ENCODE results near the gene ZNF174.

ZNF174 gene

DNA sequence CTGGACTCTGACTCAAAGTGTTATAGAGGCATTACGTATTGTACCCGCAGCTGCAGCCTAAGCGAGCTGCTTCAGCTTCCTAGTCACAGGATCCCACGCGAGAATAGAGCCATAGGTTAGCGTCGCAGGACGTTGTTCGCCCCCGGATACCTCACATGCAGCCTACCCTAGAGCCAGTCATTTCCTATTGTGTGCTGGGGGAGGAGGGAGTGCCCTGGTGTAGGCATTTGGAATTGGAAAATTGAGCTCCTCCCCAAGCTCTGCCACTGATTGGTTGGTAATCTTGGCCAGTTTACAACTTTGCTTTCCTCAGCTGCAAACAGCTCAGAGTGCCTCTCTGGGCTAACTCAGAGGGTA is 43.0 kb downstream of the ZNF174 start:
- DNase-seq = no peak

DNA sequence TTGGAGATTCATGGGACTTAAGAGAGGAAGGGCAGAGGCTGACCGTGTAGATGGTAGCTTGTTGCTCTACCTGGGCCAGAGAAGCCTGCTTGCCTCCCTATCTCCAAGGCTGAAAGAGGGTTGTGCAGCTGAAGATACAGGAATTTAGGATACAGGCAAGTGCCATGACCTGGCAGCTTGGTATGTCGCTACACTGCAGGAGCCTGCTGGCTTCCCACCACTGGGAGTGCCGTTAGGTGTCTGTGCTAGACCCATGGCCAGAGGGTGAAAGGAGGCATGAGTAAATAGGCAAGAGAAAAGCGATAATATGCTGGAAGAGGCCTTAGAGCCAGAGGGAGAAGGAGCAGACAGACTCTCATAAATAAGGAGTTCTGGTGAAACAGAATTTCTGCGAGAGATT is 53.1 kb downstream of the ZNF174 start:
- DNase-seq = no peak

DNA sequence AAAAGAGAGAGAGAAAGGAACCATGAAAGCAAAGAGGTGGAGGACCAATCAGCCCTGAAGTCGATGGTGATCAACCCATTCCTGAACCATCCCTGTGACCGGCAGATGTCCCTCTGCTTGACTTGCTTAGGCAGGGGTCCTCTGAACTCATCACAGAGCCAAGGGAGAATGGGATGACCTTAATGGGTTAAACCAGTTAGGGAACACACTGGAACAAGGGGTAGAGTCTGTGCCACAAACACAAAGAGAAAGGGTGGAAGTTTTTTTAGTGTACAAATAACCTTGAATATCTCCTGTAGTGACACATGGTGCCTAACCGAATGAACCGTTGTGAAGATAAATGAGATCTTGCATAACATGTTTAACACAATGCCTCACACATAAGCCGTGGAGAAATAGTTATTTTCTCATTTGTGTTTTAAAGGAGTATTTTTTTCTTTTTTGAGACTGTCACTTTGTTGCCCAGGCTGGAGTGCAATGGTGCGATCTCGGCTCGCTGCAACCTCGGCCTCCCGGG is 53.7 kb downstream of the ZNF174 start:
- DNase-seq = no peak

DNA sequence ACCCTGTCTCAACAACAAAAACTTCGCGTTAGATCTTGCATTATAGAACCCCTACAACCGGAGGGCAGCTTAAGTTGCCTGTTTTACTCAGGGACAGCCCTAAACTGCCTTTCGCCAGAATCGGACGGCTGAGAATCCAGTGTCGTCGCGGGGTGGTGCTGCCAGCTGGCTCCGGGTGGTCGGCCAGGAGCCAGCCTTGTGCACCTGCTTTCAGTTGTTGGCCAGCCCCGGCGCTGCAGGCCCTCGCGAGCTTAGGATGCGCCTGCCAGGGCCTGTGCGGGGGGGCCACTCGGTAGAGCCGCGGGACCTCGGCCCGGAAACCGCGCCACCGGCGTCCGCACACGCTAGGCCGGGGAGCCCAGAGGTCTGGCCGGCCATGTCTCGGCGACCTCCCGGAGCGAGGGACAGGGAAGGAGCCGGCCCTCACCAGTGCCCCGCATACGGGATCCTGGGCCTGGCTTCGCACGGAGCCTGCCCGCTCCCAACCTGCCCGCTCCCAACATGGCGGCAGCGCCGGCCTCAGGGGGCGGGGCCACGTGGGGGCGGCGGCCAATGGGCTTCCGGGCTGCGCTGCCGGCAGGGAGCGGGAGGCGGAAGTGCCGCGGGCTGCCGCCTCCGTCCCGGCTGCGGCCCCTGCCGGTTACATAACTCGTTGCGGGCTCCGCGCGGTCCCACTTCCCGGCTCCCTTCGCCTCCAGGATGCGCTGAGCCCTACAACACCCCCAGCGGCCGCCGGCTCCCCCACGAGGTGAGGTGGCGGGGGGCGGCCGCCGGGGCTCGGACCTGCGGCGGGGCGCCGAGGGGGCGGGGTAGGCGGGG is 56.6 kb downstream of the ZNF174 start:
- peak; percentile 55 for DNase-seq

DNA sequence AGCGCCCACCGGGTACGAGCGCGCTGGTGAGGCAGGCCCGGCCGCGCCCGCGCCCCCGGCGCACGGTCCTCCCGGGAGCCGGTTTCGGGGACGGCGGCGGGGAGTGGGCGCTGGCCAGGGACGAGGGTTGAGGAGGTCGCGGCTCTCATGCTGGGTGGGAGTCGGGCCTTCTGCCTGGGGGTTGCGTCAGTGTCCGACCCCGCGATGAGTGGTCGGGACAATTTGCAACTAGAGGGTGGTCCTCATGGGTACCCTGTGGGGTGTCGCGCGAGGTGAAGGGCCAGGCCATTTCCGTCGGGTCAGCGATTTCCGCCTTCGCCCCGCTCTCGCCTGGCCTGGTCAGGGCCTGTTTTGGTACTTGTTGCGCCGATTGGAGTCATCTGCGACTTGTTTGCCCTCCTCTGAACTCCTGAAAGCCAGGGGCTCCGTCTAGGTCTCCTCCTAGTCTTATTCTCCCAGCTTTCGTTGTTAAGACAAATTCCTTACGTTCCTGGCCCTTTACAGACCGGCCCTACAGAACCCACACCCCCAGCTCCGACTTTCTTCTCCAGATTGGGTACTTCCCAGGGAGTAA is 57.4 kb downstream of the ZNF174 start:
- no peak for DNase-seq

DNA sequence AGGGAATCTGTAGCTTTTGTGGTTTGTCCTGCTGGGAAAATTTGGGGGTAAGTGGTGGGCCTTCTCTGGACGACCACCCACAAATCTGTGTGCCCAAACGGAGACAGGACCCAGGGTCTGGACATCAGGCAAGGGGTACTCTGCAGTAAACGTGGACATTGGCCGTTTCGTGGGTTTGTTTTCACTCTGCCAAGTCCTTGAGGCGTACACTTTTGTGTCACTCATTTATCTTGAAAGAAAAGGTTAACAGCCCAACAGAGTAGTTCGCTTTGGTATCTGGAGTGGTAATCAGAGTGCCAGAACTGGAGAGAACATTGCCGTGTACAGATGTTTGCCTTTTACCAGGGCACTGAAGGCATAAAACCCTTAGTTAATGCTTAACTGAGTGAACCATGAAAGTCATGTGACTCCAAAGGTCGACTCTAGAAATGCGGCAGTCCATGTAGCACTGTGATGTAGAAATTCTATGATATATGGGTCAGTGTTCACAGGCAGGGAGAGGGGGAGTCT is 57.9 kb downstream of the ZNF174 start:
- no peak for DNase-seq

Data from NCI-H510A (cell line).